C4-2B (cell line): ENCODE measurements around the gene ATAD1.
"Not testable (repeated sequence)": the region's sequence is repeated elsewhere in the genome, so short reads cannot be mapped to it uniquely, and the experiment has no call there.

Experiments used
- H3K27ac ChIP-seq: fragments of 450-650 bp; 2 replicates; pipeline ENCODE4 v1.5.1; 2017
- CTCF ChIP-seq: fragments of 450-650 bp; conservative IDR thresholded peaks from 2 replicates; pipeline ENCODE4 v1.5.1; 2017; ENCODE audit warnings: mild to moderate bottlenecking
- ZFX ChIP-seq: fragments of 450-650 bp; IDR thresholded peaks from 2 replicates; pipeline ENCODE4 v1.6.1; 2017

The ATAD1 gene

GRCh38 chr10:87842776-87843497 is 24.9 kb upstream of the ATAD1 start:
- TF ChIP-seq ZFX (no peak), CTCF (no peak)
- H3K27ac ChIP-seq = peak overlapping the region; percentile 37

DNA sequence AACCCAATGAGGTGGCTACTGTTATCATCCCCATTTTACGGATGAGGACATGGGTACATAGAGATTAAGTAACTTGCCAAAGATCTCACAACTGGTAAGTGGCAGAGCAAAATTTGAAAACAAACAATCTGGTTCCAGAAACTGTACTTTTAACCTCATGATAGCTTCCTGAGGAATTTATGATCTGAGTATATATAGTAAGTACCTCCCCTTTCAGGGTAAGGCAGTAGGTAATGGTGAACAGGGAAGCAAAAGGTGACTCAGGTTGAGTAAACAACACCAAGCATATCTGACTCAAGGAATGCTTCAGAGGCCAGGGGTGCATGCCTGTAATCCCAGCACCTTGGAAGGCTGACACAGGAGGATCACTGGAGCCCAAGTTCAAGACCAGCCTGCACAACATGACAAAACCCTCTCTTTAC is 24.2 kb upstream of the ATAD1 start:
- TF ChIP-seq CTCF (no peak), ZFX (no peak)
- H3K27ac ChIP-seq = peak overlapping the region; percentile 37

- no peak overlapping the region for H3K27ac ChIP-seq
- no peak for TF ChIP-seq ZFX
- TF ChIP-seq CTCF = no peak
Measured at GRCh38 chr10:87841186-87841585, 23.2 kb upstream of the ATAD1 start.

- H3K27ac ChIP-seq = no peak overlapping the region
- no peak for TF ChIP-seq CTCF
- TF ChIP-seq ZFX = no peak
Measured at GRCh38 chr10:87838650-87839049, 20.6 kb upstream of the ATAD1 start.

DNA sequence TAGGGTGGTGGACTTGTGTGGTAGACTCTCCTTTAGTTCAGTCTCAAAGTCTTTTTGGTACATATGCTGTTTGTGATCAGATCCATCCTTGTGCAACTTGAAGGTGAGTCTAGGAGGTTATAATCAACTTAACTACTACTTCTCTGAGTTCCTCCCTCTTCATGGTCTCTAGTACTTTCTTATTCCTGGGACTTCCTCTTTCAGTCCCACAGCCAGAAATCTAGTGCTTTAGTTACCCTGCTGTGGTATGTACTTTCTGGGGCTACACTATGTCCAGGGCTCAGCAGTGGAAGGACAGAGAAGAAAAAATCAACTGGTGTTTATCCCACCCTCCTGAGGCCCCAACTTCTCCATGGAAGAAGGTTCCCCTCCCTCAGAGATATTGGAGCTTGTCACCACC is 19.4 kb upstream of the ATAD1 start:
- H3K27ac ChIP-seq = no peak overlapping the region
- TF ChIP-seq CTCF = no peak
- no peak for TF ChIP-seq ZFX

DNA sequence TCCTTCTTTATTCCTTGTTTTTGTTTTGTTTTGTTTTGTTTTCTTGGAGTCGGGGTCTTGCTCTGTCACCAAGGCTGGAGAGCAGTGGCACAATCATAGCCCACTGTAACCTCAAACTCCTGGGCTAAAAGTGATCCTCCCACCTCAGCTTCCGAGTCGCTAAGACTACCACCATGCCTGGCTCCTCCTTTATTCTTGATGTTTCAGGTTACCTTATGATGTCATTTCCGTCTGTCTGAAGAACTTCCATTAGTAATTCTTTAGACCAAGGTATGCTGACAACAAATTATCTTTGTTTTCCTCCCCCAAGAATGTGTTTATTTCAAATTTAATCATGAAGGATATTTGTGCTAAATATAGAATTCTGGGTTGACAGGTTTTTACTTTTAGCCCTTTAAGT is 18.1 kb upstream of the ATAD1 start:
- TF ChIP-seq ZFX (no peak), CTCF (no peak)

GRCh38 chr10:87829986-87830729 is 12.1 kb upstream of the ATAD1 start:
- H3K27ac ChIP-seq = no peak overlapping the region
- TF ChIP-seq ZFX = no peak
- TF ChIP-seq CTCF = no peak

More for the DNA sequence above, 18.1 kb upstream of the ATAD1 start:
- H3K27ac ChIP-seq = no peak overlapping the region

DNA sequence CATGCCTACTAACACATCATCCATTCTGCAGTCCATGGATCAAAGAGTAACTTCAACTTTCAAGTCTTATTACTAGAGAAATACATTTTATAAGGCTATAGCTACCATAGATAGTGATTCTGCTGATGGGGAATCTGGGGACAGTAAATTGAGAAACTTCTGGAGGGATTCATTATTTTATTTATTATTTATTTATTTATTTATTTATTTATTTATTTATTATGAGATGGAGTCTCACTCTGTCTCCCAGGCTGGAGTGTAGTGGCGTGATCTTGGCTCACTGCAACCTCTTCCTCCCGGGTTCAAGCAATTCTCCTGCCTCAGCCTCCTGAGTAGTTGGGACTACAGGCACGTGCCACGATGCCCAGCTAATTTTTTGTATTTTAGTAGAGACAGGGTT is 11.0 kb upstream of the ATAD1 start:
- not testable (repeated sequence) for H3K27ac ChIP-seq
